GM13976 (cell line): Measurements from ENCODE around the gene TAF11L2.
"Not testable (repeated sequence)": the region's sequence is repeated elsewhere in the genome, so short reads cannot be mapped to it uniquely, and the experiment has no call there.

Experiments used
- DNase-seq: peaks from one replicate; pipeline ENCODE4 v3.0.0; 2012; ENCODE audit warnings: low spot score
- CTCF ChIP-seq: IDR thresholded peaks from 2 replicates; pipeline ENCODE4 v1.5.1; 2012; ENCODE audit warnings: borderline replicate concordance, mild to moderate bottlenecking; ENCODE audit not compliant: insufficient read depth; ENCODE audit errors: extremely low read depth, missing control alignments, control extremely low read depth
- in situ Hi-C: fragments of 300-500 bp; cut with MboI; formaldehyde crosslinking; loops from one replicate; pipeline ENCODE4 v1.12.0; 2022; ENCODE audit warnings: low sequenced_read_pairs, mixed read lengths, inconsistent platforms; ENCODE audit not compliant: unreplicated experiment

The TAF11L2 gene

GRCh38 chr5:17497931-17498330 lies at the start of gene TAF11L2:
TSS of gene TAF11L2 (plus strand) at chr5:17498231.
- in situ Hi-C loops, DNase-seq: not testable (repeated sequence)

GRCh38 chr5:17448877-17449276 lies 49.2 kb upstream of the TAF11L2 start:
- TF ChIP-seq CTCF: no peak
- in situ Hi-C loops: no loop called here
- no peak for DNase-seq

- no peak for DNase-seq
- no peak for TF ChIP-seq CTCF
- in situ Hi-C loops: no loop called here
Measured at GRCh38 chr5:17452936-17453335, 45.1 kb upstream of the TAF11L2 start.

GRCh38 chr5:17455942-17456341 lies 42.1 kb upstream of the TAF11L2 start:
- DNase-seq: no peak

GRCh38 chr5:17461793-17462192 lies 36.2 kb upstream of the TAF11L2 start:
- in situ Hi-C loops: no loop called here

More at GRCh38 chr5:17455942-17456341, 42.1 kb upstream of the TAF11L2 start:
- in situ Hi-C loops: no loop called here
- TF ChIP-seq CTCF: no peak

GRCh38 chr5:17463653-17464052 lies 34.4 kb upstream of the TAF11L2 start:
- in situ Hi-C loops: no loop called here
- DNase-seq: no peak
- TF ChIP-seq CTCF: no peak

More at GRCh38 chr5:17461793-17462192, 36.2 kb upstream of the TAF11L2 start:
- no peak for DNase-seq
- no peak for TF ChIP-seq CTCF

- DNase-seq: no peak
- TF ChIP-seq CTCF: no peak
- in situ Hi-C loops: no loop called here
Measured at GRCh38 chr5:17470064-17470463, 28.0 kb upstream of the TAF11L2 start.

- DNase-seq, in situ Hi-C loops: not testable (repeated sequence)
Measured at GRCh38 chr5:17475064-17475463, 23.0 kb upstream of the TAF11L2 start.
